HK-2 (cell line): ENCODE results near the gene CYP26C1.
A peak's percentile ranks its signal among the peaks of the same experiment; 100 is the strongest.

Experiments used
- DNase-seq: peaks from one replicate; pipeline ENCODE4 v3.0.0-alpha.2; 2018; ENCODE audit not compliant: unreplicated experiment

The CYP26C1 gene

GRCh38 chr10:93113042-93113441 lies 52.4 kb downstream of the CYP26C1 start:
- no peak for DNase-seq

- DNase-seq: peak; percentile 78
These were observed 55.2 kb downstream of the CYP26C1 start for GRCh38 chr10:93115661-93116383.
